ENCODE measurements around the gene FATE1. TPM values are rescaled to one million over a fixed set of nuclear protein-coding genes. Genes with fewer than 3 reads are reported as not detected.
A peak's percentile ranks its signal among the peaks of the same experiment; 100 is the strongest.
"Not testable (repeated sequence)": the region's sequence is repeated elsewhere in the genome, so short reads cannot be mapped to it uniquely, and the experiment has no call there.

Gene FATE1
- total RNA-seq, 1 donor from 2014 or later: not detected

DNA sequence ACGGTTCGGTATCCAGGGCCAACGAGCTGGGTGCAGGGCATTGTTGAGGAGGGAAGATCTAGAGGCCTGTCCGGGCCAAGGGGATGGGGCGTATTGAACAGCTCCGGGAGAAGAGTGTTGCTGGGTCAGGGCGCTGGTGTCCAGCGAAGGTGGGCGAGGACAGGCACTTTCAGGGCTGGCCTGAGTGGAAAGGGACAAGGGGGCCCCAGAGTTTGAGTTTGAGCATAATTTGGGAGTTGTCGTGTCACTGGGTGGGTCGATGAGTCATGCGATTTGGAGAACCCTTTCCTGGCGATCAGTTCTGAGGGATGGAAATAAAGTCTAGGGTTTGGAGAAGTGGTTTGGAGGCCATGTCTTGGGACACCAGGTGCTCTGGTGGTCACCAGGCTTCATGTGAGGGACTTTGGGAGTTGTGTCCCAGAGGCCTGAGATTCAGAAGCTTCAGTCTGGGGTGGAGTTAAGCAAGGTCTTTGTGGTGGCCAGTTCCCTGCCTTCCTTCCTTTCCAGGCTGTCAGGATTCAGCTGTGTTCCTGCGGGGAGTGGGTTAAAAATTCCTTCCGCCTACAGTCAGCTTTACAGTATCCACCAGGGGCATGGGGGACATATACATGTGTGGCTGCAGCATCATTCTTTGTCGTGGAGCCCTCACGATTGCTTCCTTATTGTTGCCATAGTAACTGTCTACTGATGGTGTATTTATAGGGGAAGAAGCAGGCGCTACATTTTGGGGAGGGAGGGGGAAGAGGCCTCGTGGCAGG lies 20.1 kb upstream of the FATE1 start:
- no peak for DNase-seq
- H3K27me3 Mint-ChIP-seq (ENCODE audit: unreplicated experiment): peaks cover 1% of the 10 kb centered on the region

DNA sequence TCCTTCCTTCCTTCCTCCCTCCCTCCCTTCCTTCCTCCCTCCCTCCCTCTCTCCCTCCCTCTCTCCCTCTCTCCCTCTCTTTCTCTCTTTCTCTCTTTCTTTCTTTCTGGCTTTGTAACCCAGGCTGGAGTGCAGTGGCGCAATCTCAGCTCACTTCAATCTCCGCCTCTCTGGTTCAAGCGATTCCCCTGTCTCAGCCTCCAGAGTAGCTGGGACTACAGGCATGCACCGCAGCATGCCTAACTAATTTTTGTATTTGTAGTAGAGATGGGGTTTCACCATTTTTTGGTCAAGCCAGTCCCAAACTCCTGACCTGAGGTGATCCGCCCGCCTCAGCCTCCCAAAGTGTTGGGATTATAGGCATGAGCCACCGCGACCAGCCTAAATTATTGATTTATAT lies 18.8 kb upstream of the FATE1 start:
- not testable (repeated sequence) for H3K4me1 Mint-ChIP-seq (ENCODE audit: low read depth, unreplicated experiment); H3K4me3 Mint-ChIP-seq (ENCODE audit: unreplicated experiment); H3K36me3 Mint-ChIP-seq (ENCODE audit: unreplicated experiment); H3K9me3 Mint-ChIP-seq (ENCODE audit: unreplicated experiment); DNase-seq; H3K27me3 Mint-ChIP-seq (ENCODE audit: unreplicated experiment); H3K27ac Mint-ChIP-seq (ENCODE audit: unreplicated experiment)

More for the DNA sequence above, 20.1 kb upstream of the FATE1 start:
- Mint-ChIP-seq H3K36me3 (ENCODE audit: unreplicated experiment) (no peaks in the 10 kb centered on the region), H3K4me1 (ENCODE audit: low read depth, unreplicated experiment) (peaks cover 6% of the 10 kb centered on the region), H3K9me3 (ENCODE audit: unreplicated experiment) (peaks cover 1% of the 10 kb centered on the region), H3K27ac (ENCODE audit: unreplicated experiment) (no peak overlapping the region), H3K4me3 (ENCODE audit: unreplicated experiment) (peak overlapping the region; percentile 82)
- TF ChIP-seq, protein P1, sequence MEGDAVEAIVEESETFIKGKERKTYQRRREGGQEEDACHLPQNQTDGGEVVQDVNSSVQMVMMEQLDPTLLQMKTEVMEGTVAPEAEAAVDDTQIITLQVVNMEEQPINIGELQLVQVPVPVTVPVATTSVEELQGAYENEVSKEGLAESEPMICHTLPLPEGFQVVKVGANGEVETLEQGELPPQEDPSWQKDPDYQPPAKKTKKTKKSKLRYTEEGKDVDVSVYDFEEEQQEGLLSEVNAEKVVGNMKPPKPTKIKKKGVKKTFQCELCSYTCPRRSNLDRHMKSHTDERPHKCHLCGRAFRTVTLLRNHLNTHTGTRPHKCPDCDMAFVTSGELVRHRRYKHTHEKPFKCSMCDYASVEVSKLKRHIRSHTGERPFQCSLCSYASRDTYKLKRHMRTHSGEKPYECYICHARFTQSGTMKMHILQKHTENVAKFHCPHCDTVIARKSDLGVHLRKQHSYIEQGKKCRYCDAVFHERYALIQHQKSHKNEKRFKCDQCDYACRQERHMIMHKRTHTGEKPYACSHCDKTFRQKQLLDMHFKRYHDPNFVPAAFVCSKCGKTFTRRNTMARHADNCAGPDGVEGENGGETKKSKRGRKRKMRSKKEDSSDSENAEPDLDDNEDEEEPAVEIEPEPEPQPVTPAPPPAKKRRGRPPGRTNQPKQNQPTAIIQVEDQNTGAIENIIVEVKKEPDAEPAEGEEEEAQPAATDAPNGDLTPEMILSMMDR (IDR thresholded peaks at IDR 0.05; ENCODE audit: partially characterized antibody, unreplicated experiment): no peak

DNA sequence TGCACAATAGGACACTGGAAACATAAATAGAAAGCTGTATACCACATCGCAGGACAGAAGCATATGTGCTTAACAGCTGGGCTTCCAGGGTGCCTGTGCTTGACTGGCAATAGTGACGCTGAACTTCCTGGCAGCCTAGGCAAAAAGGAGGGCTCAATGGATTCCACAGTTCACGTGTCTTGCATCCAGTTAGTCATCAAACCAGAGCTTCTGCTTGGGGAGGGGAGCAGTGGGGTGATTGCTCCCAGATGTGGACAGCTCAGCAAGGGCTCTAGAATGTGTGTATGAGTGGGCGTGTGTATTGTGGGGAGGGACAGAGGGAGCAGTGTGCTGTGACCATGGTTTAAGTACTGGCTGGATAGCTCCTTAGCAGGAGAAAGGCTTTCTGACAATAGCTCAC lies 18.3 kb upstream of the FATE1 start:
- Mint-ChIP-seq H3K9me3 (ENCODE audit: unreplicated experiment) (peaks cover 1% of the 10 kb centered on the region), H3K4me3 (ENCODE audit: unreplicated experiment) (no peak overlapping the region), H3K36me3 (ENCODE audit: unreplicated experiment) (no peaks in the 10 kb centered on the region), H3K27me3 (ENCODE audit: unreplicated experiment) (peaks cover 1% of the 10 kb centered on the region), H3K4me1 (ENCODE audit: low read depth, unreplicated experiment) (peaks cover 6% of the 10 kb centered on the region), H3K27ac (ENCODE audit: unreplicated experiment) (no peak overlapping the region)
- DNase-seq: no peak
- TF ChIP-seq, protein P1 (IDR thresholded peaks at IDR 0.05; ENCODE audit: partially characterized antibody, unreplicated experiment): no peak

DNA sequence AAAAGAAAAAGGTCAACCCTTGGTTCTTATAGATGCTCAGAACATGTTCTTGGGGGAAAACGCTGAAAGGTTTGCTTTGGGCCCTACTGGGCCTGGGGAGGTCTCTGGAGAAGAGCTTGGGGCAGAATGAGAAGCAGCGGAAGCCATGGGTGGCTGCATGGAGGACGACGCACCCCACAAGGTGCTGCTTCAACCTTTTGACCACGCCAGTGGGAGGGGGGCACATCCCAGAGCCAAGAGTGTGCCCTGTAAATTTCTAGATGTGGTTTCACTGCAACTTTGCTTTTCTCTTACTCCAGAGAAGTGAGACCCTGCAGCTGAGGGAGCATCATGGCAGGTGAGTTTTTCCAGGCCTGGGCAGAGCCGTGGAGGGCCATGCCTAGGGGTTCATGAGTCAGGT lies 17.4 kb upstream of the FATE1 start:
- Mint-ChIP-seq H3K27me3 (ENCODE audit: unreplicated experiment) (peaks cover 1% of the 10 kb centered on the region), H3K4me3 (ENCODE audit: unreplicated experiment) (no peak overlapping the region), H3K27ac (ENCODE audit: unreplicated experiment) (no peak overlapping the region), H3K9me3 (ENCODE audit: unreplicated experiment) (peaks cover 1% of the 10 kb centered on the region), H3K36me3 (ENCODE audit: unreplicated experiment) (no peaks in the 10 kb centered on the region), H3K4me1 (ENCODE audit: low read depth, unreplicated experiment) (peaks cover 6% of the 10 kb centered on the region)
- TF ChIP-seq, protein P1 (IDR thresholded peaks at IDR 0.05; ENCODE audit: partially characterized antibody, unreplicated experiment): no peak
- no peak for DNase-seq

DNA sequence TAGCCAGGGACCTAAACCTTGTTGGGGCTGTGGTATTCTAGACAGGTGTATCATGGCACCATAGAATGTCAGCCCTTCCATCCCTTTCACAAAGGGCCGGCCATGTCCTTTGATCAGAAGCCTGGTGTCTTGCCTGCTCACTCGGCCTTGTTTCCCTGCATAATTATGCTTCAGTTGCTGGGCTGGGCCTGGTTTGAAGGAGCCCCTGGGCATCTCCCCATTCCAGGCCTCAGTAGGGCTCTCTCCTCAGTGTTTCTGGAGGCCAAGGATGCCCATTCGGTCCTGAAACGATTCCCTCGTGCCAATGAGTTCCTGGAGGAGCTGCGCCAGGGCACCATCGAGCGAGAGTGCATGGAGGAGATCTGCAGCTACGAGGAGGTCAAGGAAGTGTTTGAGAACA lies 16.1 kb upstream of the FATE1 start:
- Mint-ChIP-seq H3K27ac (ENCODE audit: unreplicated experiment) (no peak overlapping the region), H3K27me3 (ENCODE audit: unreplicated experiment) (peaks cover 1% of the 10 kb centered on the region), H3K9me3 (ENCODE audit: unreplicated experiment) (peaks cover 1% of the 10 kb centered on the region)

More for the DNA sequence above, 16.1 kb upstream of the FATE1 start:
- no peak overlapping the region for H3K4me3 Mint-ChIP-seq (ENCODE audit: unreplicated experiment)
- DNase-seq: no peak
- no peaks in the 10 kb centered on the region for H3K36me3 Mint-ChIP-seq (ENCODE audit: unreplicated experiment)
- TF ChIP-seq, protein P1 (IDR thresholded peaks at IDR 0.05; ENCODE audit: partially characterized antibody, unreplicated experiment): no peak
- peaks cover 10% of the 10 kb centered on the region for H3K4me1 Mint-ChIP-seq (ENCODE audit: low read depth, unreplicated experiment)
